Peyer's patch (tissue), 4 donors: Measurements from ENCODE around the gene TPM1.

Experiments used
- CTCF ChIP-seq, 6 experiments: fragments of 450-650 bp in 4 of 6; fragments of 200-600 bp in 2 of 6; sonication (generic) in 1 of 6; IDR thresholded peaks; one replicate each; pipeline ENCODE4 v1.5.1; 2017 to 2019; ENCODE audit warnings: antibody characterized with exemption in 6 of 6, mild to moderate bottlenecking in 3 of 6, moderate library complexity in 1 of 6
- POLR2A ChIP-seq, 2 donors: fragments of 450-650 bp; IDR thresholded peaks; one replicate each; pipeline ENCODE4 v1.5.1; 2017; ENCODE audit warnings: antibody characterized with exemption in 2 of 2, mild to moderate bottlenecking in 2 of 2, moderate library complexity in 2 of 2

GRCh38 chr15:63014578-63014977, 28.0 kb upstream of the TPM1 start:
- TF ChIP-seq CTCF (IDR thresholded peaks at IDR 0.05) (no peak), POLR2A (IDR thresholded peaks at IDR 0.05) (no peak)
